ENCODE measurements around the gene SLC35E2B.
"Not testable (repeated sequence)": the region's sequence is repeated elsewhere in the genome, so short reads cannot be mapped to it uniquely, and the experiment has no call there.

The SLC35E2B gene

DNA sequence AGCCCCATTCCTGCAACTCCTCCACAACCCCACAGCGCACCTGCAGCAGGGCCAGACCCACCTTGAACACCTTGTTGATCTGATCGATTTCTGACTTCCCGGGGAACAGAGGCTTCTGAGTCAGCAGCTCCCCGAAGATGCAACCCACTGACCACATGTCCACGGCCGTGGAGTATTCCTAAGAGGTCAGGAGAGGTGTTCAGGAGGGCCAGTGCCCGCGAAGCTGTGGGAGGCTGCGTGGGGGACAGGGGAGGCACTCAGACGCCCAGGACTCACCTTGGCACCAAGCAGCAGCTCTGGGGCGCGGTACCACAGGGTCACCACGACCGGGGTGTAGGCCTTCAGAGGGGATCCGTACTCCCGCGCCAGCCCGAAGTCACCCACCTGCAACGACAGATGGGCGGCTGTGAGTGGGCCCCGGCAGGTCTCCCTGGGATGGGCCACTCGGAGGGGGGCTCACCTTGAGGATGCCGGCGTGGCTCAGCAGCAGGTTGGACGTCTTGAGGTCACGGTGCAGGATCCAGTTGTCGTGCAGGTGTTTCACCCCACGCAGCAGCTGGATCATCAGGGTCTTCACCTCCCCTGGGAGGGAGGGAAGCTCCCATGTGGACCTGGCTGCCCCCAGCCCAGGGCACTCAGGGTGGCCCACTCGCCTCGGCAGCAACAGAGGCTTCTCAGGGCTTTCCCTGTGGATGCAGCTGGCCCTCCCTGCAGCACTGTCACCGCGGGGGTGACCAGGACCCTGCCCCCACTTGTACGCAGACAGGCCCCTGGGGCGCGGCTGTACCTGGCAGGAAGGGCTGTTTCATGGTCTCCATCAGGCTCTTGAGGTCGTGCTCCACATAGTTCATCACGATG, 55.7 kb downstream of the SLC35E2B start:
- not testable (repeated sequence) for H2AFZ ChIP-seq (ENCODE audit: low read length, unreplicated experiment); H3K4me3 ChIP-seq (ENCODE audit: low read depth, low read length); H3K27ac ChIP-seq (ENCODE audit: low read depth, low read length); H3K79me2 ChIP-seq (ENCODE audit: control insufficient read depth, insufficient read depth, low read length, unreplicated experiment); H3K4me1 ChIP-seq (ENCODE audit: control insufficient read depth, insufficient read depth, low read length, unreplicated experiment); H3K36me3 ChIP-seq (ENCODE audit: insufficient read depth, low read length); H3K27me3 ChIP-seq (ENCODE audit: insufficient read depth, low read length)

DNA sequence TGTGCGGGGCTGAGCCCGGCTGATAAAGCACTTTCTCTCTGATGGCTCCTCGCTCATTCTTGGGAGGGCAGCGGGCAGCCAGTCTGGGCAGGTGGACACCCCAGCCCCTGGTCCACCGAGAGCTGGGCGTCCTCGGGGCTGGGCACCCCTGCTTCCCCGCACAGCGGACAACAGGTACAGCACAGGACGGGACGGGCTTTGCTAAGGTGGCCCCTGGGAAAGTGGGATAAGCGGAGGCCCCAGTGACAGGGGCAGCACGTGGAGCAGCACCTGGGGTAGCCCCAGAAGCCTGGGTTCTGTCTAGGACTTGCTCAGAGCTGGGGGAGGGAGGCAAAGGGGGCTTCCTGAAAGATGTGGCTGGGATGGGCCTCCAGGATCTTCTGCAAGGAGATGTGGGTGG, 58.0 kb downstream of the SLC35E2B start:
- not testable (repeated sequence) for H2AFZ ChIP-seq (ENCODE audit: low read length, unreplicated experiment); H3K36me3 ChIP-seq (ENCODE audit: insufficient read depth, low read length); H3K4me3 ChIP-seq (ENCODE audit: low read depth, low read length); H3K27me3 ChIP-seq (ENCODE audit: insufficient read depth, low read length); H3K79me2 ChIP-seq (ENCODE audit: control insufficient read depth, insufficient read depth, low read length, unreplicated experiment); H3K4me1 ChIP-seq (ENCODE audit: control insufficient read depth, insufficient read depth, low read length, unreplicated experiment); H3K27ac ChIP-seq (ENCODE audit: low read depth, low read length)

DNA sequence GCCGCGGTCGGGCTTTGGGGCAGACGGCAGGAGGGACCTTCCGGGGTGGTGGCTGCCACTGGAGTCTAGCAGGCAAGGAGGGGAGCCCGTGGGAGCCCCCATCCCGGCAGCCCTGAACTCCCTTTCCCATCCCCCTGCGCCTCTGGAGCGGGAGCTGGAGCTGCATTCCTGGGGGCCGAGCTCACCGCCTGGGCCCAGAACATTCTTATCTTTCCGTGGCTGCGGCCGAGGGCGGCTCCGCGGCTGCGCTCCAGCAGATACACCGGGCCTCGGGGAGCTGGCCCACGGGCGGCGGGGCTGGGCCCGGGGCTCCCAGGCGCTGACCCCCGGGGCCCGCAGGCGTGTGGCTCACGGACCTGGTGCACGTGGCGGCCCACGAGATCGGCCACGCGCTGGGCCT, 59.2 kb downstream of the SLC35E2B start:
- not testable (repeated sequence) for H3K4me1 ChIP-seq (ENCODE audit: control insufficient read depth, insufficient read depth, low read length, unreplicated experiment); H2AFZ ChIP-seq (ENCODE audit: low read length, unreplicated experiment); H3K4me3 ChIP-seq (ENCODE audit: low read depth, low read length); H3K36me3 ChIP-seq (ENCODE audit: insufficient read depth, low read length); H3K79me2 ChIP-seq (ENCODE audit: control insufficient read depth, insufficient read depth, low read length, unreplicated experiment); H3K27ac ChIP-seq (ENCODE audit: low read depth, low read length); H3K27me3 ChIP-seq (ENCODE audit: insufficient read depth, low read length)

DNA sequence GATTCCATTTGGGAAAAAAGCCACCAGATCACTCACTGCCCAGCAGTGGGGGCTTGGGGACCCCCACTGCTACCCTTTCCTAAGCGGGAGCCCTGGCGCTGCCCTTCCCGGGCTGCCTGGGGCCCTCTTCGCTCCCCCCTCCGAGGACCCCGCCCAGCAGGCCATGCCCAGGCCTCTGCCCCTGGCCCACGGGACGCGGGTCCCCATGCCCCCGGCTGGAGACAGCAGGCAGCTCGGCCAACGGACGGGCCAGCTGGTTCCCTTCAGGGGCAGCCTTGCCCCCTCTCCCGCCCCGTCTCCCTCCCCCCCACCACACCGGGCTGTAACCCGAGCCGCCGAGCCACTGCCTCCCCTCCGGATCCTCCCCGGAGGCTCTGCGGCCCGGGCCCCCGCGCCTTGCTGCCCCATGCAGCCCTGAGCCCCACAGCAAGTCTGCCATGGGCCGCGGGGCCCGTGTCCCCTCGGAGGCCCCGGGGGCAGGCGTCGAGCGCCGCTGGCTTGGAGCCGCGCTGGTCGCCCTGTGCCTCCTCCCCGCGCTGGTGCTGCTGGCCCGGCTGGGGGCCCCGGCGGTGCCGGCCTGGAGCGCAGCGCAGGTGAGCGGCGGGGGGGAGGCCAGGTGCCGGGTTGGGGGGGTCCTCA, 60.7 kb downstream of the SLC35E2B start, which contains the start of gene MMP23B:
Gene MMP23B, plus strand, starts transcription at position 392 of the 639 bp plus-strand sequence. Its CDS starts 46 bp downstream, at position 438.
- Histone ChIP-seq H3K27me3 (ENCODE audit: insufficient read depth, low read length) (peaks cover 7% of the 10 kb centered on the region; the same call in 1 of the 2 replicates), H3K4me1 (ENCODE audit: control insufficient read depth, insufficient read depth, low read length, unreplicated experiment) (no peaks in the 10 kb centered on the region), H3K27ac (ENCODE audit: low read depth, low read length) (no peak within 1 kb of the TSS), H3K79me2 (ENCODE audit: control insufficient read depth, insufficient read depth, low read length, unreplicated experiment) (no peaks in the 10 kb centered on the region), H2AFZ (ENCODE audit: low read length, unreplicated experiment) (no peak within 1 kb of the TSS), H3K36me3 (ENCODE audit: insufficient read depth, low read length) (no peaks in the 10 kb centered on the region), H3K4me3 (ENCODE audit: low read depth, low read length) (no peak within 1 kb of the TSS)

DNA sequence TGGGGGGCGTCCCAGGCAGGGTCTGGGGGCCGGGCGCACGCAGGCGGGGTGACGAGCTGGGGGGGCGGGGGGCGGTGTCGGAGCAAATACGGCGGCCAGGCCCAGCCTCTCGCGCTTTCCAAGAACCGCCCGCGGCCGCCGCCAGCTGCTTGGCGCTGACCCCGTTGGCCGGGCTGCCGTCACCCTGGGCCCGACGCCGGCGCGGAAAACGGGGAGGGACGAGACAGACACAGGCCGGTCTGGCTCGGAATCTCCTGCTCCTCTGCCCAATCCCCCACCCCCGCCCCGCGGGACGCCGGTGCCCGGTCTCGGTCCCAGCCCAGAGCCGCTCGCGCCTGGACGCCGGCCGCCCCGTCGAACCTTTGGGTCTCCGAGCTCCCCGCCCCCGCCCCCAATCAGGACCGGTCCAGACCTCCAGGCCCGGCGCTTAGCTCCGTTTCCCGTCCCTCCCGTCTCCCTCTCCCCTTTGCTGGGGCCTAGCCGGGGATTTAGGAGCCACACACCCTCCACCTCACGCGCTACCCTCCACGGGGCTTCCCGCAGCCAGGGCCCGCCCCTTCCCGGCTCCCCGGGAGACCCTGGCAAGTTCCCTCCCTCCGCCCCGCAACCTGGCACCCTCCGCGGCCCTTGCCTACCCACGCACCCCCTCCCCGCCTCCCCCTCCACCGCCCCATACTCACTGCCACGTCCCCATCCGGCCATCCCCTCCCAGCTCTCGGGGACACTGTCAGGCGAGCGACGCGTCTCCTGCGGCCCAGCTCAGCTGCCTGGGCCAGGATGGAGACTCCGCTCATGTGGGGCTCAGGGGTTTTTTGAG, 61.4 kb downstream of the SLC35E2B start:
- Histone ChIP-seq H3K36me3 (ENCODE audit: insufficient read depth, low read length) (no peaks in the 10 kb centered on the region), H3K79me2 (ENCODE audit: control insufficient read depth, insufficient read depth, low read length, unreplicated experiment) (no peaks in the 10 kb centered on the region), H3K27ac (ENCODE audit: low read depth, low read length) (no peak overlapping the region), H3K4me1 (ENCODE audit: control insufficient read depth, insufficient read depth, low read length, unreplicated experiment) (no peaks in the 10 kb centered on the region), H3K27me3 (ENCODE audit: insufficient read depth, low read length) (peaks cover 7% of the 10 kb centered on the region; the same call in 1 of the 2 replicates), H2AFZ (ENCODE audit: low read length, unreplicated experiment) (no peak overlapping the region), H3K4me3 (ENCODE audit: low read depth, low read length) (no peak overlapping the region)

DNA sequence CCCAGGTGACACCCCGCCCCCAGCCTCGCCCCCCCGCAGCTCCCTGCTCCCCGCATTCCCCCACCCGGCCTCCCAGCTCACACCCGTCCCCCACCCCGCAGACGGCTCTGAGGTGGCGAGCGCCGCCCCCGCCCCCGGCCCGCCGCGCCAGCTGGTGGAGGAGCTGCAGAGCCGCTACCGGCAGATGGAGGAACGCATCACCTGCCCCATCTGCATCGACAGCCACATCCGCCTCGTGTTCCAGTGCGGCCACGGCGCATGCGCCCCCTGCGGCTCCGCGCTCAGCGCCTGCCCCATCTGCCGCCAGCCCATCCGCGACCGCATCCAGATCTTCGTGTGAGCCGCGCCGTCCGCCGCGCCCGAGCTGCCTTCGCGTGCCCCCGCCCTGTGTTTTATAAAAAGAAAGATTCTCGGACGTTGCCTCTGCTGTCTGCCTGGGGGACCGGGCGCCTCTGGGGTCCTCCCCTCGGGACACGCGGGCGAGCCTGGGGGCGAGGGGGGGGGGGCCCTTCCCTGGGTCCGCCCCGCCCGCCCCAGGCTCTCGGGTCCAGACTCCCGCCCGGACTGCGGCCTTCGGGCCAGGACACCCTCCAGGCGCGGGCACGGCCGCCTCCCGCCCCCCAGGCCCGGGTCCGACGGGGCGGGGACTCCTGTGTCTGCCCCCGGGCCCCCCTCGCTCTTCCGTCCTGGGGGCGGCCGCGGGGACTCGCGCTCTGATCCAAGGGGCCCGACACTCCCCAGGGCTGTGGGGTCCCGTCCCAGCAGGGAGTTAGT, 62.2 kb downstream of the SLC35E2B start:
- Histone ChIP-seq H3K4me1 (ENCODE audit: control insufficient read depth, insufficient read depth, low read length, unreplicated experiment) (no peaks in the 10 kb centered on the region), H2AFZ (ENCODE audit: low read length, unreplicated experiment) (no peak overlapping the region), H3K36me3 (ENCODE audit: insufficient read depth, low read length) (no peaks in the 10 kb centered on the region), H3K79me2 (ENCODE audit: control insufficient read depth, insufficient read depth, low read length, unreplicated experiment) (no peaks in the 10 kb centered on the region), H3K27ac (ENCODE audit: low read depth, low read length) (no peak overlapping the region), H3K27me3 (ENCODE audit: insufficient read depth, low read length) (peaks cover 7% of the 10 kb centered on the region; the same call in 1 of the 2 replicates), H3K4me3 (ENCODE audit: low read depth, low read length) (no peak overlapping the region)

DNA sequence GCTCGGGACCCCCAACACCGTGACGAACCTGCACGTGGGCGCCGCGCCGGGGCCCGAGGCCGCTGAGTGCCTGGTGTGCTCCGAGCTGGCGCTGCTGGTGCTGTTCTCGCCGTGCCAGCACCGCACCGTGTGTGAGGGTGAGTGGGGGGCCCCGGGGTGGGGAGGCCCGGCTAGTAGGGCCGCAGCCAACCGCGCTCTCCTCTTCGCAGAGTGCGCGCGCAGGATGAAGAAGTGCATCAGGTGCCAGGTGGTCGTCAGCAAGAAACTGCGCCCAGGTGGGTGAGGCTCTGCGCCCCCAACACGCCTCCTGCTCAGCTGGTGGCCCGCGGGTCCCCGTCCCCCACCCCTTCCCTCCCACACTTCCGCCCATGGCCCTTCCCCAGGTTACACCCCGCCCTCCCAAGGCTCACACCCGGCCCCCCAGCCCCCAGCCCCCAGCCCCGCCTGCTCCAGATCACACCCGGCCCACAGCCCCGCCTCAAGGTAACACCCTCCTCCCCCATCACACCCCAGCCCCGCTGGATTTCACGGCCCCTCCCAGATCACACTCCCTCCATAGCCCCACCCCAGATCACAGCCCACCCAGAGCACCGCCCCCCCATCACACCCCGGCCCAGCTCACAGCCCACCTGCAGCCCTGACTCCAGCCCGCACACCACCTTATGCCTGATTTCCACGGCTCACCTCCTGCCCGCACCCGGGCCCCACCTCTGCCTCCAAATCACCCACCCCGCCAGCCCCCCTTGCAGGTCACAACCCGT, 63.0 kb downstream of the SLC35E2B start:
- Histone ChIP-seq H3K4me1 (ENCODE audit: control insufficient read depth, insufficient read depth, low read length, unreplicated experiment) (no peaks in the 10 kb centered on the region), H3K27ac (ENCODE audit: low read depth, low read length) (no peak overlapping the region), H3K4me3 (ENCODE audit: low read depth, low read length) (no peak overlapping the region)

DNA sequence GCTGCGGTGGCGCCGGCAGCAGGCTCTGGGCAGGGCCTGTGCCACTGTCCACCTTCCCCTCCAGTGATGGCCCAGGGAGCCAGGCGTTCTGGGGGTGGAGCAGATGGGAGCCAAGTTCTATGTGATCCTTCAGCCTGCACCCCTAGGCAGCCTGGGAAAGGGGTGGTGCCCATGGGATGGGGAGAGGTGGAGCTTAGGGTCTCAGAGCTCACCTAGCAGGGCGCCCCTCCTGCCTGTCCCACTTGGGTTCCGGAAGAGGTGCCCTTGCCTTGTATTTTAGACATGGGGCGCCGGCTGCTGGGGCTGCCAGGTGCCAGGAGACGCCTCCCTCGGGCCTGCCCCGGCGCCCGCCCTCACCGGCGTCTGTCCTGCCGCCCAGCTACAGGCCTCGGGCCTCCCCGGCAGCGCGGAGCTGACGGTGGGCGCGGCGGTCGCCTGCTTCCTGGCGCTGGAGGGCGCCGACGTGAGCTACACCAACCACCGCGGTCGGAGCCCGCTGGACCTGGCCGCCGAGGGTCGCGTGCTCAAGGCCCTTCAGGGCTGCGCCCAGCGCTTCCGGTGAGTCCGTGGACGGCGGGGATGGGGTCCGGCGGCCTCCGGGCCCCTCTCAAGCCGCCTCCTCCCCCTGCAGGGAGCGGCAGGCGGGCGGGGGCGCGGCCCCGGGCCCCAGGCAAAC, 63.7 kb downstream of the SLC35E2B start:
- no peaks in the 10 kb centered on the region for H3K4me1 ChIP-seq (ENCODE audit: control insufficient read depth, insufficient read depth, low read length, unreplicated experiment)
- no peaks in the 10 kb centered on the region for H3K36me3 ChIP-seq (ENCODE audit: insufficient read depth, low read length)
- no peak overlapping the region for H3K27ac ChIP-seq (ENCODE audit: low read depth, low read length)
- H3K4me3 ChIP-seq (ENCODE audit: low read depth, low read length), result no peak overlapping the region
- H3K79me2 ChIP-seq (ENCODE audit: control insufficient read depth, insufficient read depth, low read length, unreplicated experiment), result no peaks in the 10 kb centered on the region
- no peak overlapping the region for H2AFZ ChIP-seq (ENCODE audit: low read length, unreplicated experiment)
- peaks cover 7% of the 10 kb centered on the region; the same call in 1 of the 2 replicates for H3K27me3 ChIP-seq (ENCODE audit: insufficient read depth, low read length)

More for the DNA sequence above, 63.0 kb downstream of the SLC35E2B start:
- Histone ChIP-seq H3K79me2 (ENCODE audit: control insufficient read depth, insufficient read depth, low read length, unreplicated experiment) (no peaks in the 10 kb centered on the region), H2AFZ (ENCODE audit: low read length, unreplicated experiment) (no peak overlapping the region), H3K27me3 (ENCODE audit: insufficient read depth, low read length) (peaks cover 7% of the 10 kb centered on the region; the same call in 1 of the 2 replicates), H3K36me3 (ENCODE audit: insufficient read depth, low read length) (no peaks in the 10 kb centered on the region)

Data from ACC112 (cell line).